K562 (cell line): Measurements from ENCODE around the gene CHCT1. TPM values are rescaled to one million over a fixed set of nuclear protein-coding genes. Genes with fewer than 3 reads are reported as not detected.
A peak's percentile ranks its signal among the peaks of the same experiment; 100 is the strongest.

Experiments used
- CBX8 ChIP-seq: fragments of 200-600 bp; sonication (generic); IDR thresholded peaks from 2 replicates; pipeline ENCODE4 v1.6.1; 2012; ENCODE audit warnings: borderline replicate concordance, mixed run types, low read depth, mild to moderate bottlenecking, moderate library complexity, mixed read lengths, low read length, control low read depth, inconsistent platforms; ENCODE audit not compliant: poor library complexity, severe bottlenecking; ENCODE audit errors: extremely low read depth
- CHD1 ChIP-seq: fragments of 200-600 bp; sonication (generic); IDR thresholded peaks from one replicate; pipeline ENCODE4 v1.6.1; 2012; ENCODE audit warnings: mild to moderate bottlenecking, moderate library complexity, low read length, inconsistent platforms
- DDX20 ChIP-seq: fragments of 450-650 bp; IDR thresholded peaks from 2 replicates; pipeline ENCODE4 v1.6.1; 2016; ENCODE audit warnings: missing genetic modification characterization, low read depth, mild to moderate bottlenecking, missing compliant biosample characterization, moderate library complexity
- EP300 ChIP-seq: IDR thresholded peaks from 2 replicates; pipeline ENCODE4 v1.6.1; 2012; ENCODE audit warnings: low read length, improper control_type of control experiment
- ERF ChIP-seq: fragments of 450-650 bp; formaldehyde crosslinking; IDR thresholded peaks from 2 replicates; pipeline ENCODE4 v1.4.0; 2020; ENCODE audit warnings: mild to moderate bottlenecking, mixed read lengths
- KLF16 ChIP-seq: IDR thresholded peaks from 2 replicates; pipeline ENCODE4 v1.6.1; 2016; ENCODE audit warnings: antibody characterized with exemption
- MTA3 ChIP-seq: fragments of 450-650 bp; formaldehyde crosslinking; IDR thresholded peaks from 2 replicates; pipeline ENCODE4 v1.6.1; 2017; ENCODE audit warnings: mild to moderate bottlenecking, borderline replicate concordance
- MXI1 ChIP-seq: IDR thresholded peaks from 2 replicates; pipeline ENCODE4 v1.6.1; 2011; ENCODE audit warnings: low read depth, mild to moderate bottlenecking, improper control_type of control experiment, low read length
- RBBP5 ChIP-seq: fragments of 200-600 bp; sonication (generic); IDR thresholded peaks from 2 replicates; pipeline ENCODE4 v1.6.1; 2012; ENCODE audit warnings: borderline replicate concordance, mild to moderate bottlenecking, low read length, control low read depth, inconsistent platforms; ENCODE audit not compliant: insufficient read depth, poor library complexity, severe bottlenecking
- ZFX ChIP-seq: sonication (generic); formaldehyde crosslinking; IDR thresholded peaks from 2 replicates; pipeline ENCODE4 v1.8.0; 2022; ENCODE audit warnings: mild to moderate bottlenecking, missing genetic modification reagents, moderate library complexity
- ZNF12 ChIP-seq: sonication (generic); formaldehyde crosslinking; IDR thresholded peaks from 2 replicates; pipeline ENCODE4 v1.4.0; 2020; ENCODE audit warnings: mild to moderate bottlenecking, missing genetic modification reagents
- ZNF165 ChIP-seq: fragments of 250-450 bp; sonication (Bioruptor Pico); IDR thresholded peaks from 2 replicates; pipeline ENCODE4 v1.4.0; 2020; ENCODE audit warnings: borderline replicate concordance
- ZNF644 ChIP-seq: fragments of 200-800 bp; sonication (Bioruptor generic); IDR thresholded peaks from 2 replicates; pipeline ENCODE4 v1.6.1; 2016; ENCODE audit warnings: low read depth, missing genetic modification characterization, missing compliant biosample characterization
- ZNF717 ChIP-seq: fragments of 250-450 bp; sonication (Bioruptor Pico); IDR thresholded peaks from 2 replicates; pipeline ENCODE4 v1.5.0; 2021
- polyA plus RNA-seq, 8 experiments: library from polyadenylated mRNA; depleted of rRNA in 4 of 8; stranded (reverse) in 5 of 8; unstranded in 3 of 8; fragments of >200 nt; fragmentation: Nextera tagmentation in 2 of 8; fragmentation: Illumina TruSeq in 1 of 8; extraction: Ambion mirVana in 2 of 8; extraction: Trizol in 1 of 8; gene quantifications; 2 replicates each; pipeline versions ENCODE4 v1.2.1 to v1.2.3, GENCODE V29; 2011 to 2014; ENCODE audit warnings: inconsistent platforms in 1 of 8, missing spikeins in 1 of 8
- total RNA-seq, 7 experiments: library from RNA; depleted of rRNA in 6 of 7; stranded (reverse); fragments of >200 nt in 6 of 7; fragmentation: Illumina TruSeq in 2 of 7; extraction: Trizol in 2 of 7; gene quantifications; 2 replicates each; pipeline versions ENCODE4 v1.2.1 to v1.2.3, GENCODE V29; 2011 to 2021; ENCODE audit warnings: low replicate concordance in 1 of 7
- TF ChIP-seq, protein P1 (sequence below): fragments of 450-650 bp; IDR thresholded peaks from 2 replicates; pipeline ENCODE4 v1.6.1; 2016; ENCODE audit warnings: borderline replicate concordance
- TF ChIP-seq, protein P2 (sequence below): fragments of 450-650 bp; IDR thresholded peaks from 2 replicates; pipeline ENCODE4 v1.6.1; 2016; ENCODE audit warnings: antibody characterized with exemption
- TF ChIP-seq, protein P3 (sequence below): fragments of 250-450 bp; sonication (Bioruptor Pico); IDR thresholded peaks from 2 replicates; pipeline ENCODE4 v1.8.0; 2022; ENCODE audit warnings: inconsistent platforms
- TF ChIP-seq, protein P4 (sequence below): sonication (generic); formaldehyde crosslinking; IDR thresholded peaks from 2 replicates; pipeline ENCODE4 v1.8.0; 2022; ENCODE audit warnings: mild to moderate bottlenecking, missing genetic modification reagents
- TF ChIP-seq, protein P5 (sequence below): fragments of 450-650 bp; formaldehyde crosslinking; IDR thresholded peaks from 2 replicates; pipeline ENCODE4 v1.4.0; 2020; ENCODE audit warnings: mild to moderate bottlenecking, mixed read lengths

The CHCT1 gene
- total and polyA plus RNA-seq, 9 of the 15 experiments (the other 6 are each of a cell fraction or from before 2014, with no cell fraction given), result not detected

DNA sequence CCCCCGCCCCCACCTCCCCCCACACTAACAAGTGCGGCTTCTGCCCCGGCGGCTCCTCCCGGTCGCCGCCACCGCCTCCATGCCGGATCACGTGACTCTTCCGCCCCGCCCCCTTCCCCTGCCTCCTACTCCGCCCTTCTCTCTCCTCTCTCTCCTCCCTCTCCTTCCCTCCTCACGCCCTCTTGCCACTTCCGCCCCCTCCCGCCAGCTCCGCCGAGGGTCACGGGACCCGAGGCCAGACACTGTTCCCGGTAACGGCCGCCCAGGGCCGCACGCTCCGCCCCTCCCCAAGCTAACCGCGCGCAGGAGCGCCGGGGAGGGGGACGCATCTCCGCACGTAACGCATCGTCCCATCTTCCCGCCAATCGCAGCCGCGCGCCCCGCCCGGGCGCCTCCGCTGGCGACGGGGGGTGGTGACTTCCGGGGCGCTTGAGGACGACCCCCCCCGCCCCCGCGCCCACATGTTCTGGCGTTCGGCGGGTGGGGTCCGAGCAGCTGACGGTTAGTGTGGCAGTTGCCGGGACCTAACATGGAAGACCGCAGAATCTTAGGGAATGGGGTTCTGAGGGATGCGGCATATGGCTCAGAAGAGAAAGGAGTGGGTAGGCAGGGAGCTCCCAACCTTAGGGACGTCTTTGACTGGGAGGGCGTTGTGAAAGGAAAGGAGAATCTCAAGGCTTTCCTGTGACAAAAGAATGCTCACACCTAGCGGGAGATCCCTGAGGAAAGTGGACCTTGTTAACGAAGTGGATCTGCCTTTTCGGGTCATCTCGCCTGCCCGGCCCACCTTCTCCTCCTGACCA lies 30.0 kb upstream of the CHCT1 start, which contains the start of gene USP32 (continued):
- TF ChIP-seq ZNF165 (CRISPR knock-in tag) (no peak), KLF16 (peak; percentile 54; the same call in 1 of the 2 replicates), DDX20 (tag) (no peak), ZFX (CRISPR knock-in tag) (peak; percentile 18; the same call in 1 of the 2 replicates), CBX8 (no peak), ZNF12 (CRISPR knock-in tag) (peak; percentile 68; the same call in 1 of the 2 replicates), ZNF717 (CRISPR knock-in tag) (no peak), ERF (CRISPR knock-in tag) (no peak), MXI1 (peak; percentile 91), CHD1 (peak; percentile 69), RBBP5 (peak; percentile 8), MTA3 (peak; percentile 87; the same call in 1 of the 2 replicates), EP300 (peak; percentile 81), ZNF644 (tag) (no peak)
- TF ChIP-seq, protein P1, sequence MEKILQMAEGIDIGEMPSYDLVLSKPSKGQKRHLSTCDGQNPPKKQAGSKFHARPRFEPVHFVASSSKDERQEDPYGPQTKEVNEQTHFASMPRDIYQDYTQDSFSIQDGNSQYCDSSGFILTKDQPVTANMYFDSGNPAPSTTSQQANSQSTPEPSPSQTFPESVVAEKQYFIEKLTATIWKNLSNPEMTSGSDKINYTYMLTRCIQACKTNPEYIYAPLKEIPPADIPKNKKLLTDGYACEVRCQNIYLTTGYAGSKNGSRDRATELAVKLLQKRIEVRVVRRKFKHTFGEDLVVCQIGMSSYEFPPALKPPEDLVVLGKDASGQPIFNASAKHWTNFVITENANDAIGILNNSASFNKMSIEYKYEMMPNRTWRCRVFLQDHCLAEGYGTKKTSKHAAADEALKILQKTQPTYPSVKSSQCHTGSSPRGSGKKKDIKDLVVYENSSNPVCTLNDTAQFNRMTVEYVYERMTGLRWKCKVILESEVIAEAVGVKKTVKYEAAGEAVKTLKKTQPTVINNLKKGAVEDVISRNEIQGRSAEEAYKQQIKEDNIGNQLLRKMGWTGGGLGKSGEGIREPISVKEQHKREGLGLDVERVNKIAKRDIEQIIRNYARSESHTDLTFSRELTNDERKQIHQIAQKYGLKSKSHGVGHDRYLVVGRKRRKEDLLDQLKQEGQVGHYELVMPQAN, result peak; percentile 95
- TF ChIP-seq, protein P2, sequence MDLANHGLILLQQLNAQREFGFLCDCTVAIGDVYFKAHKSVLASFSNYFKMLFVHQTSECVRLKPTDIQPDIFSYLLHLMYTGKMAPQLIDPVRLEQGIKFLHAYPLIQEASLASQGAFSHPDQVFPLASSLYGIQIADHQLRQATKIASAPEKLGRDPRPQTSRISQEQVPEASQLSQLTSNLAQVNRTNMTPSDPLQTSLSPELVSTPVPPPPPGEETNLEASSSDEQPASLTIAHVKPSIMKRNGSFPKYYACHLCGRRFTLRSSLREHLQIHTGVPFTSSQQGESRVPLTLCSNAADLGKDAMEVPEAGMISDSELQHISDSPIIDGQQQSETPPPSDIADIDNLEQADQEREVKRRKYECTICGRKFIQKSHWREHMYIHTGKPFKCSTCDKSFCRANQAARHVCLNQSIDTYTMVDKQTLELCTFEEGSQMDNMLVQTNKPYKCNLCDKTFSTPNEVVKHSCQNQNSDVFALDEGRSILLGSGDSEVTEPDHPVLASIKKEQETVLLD, result peak; percentile 97
- TF ChIP-seq, protein P3, sequence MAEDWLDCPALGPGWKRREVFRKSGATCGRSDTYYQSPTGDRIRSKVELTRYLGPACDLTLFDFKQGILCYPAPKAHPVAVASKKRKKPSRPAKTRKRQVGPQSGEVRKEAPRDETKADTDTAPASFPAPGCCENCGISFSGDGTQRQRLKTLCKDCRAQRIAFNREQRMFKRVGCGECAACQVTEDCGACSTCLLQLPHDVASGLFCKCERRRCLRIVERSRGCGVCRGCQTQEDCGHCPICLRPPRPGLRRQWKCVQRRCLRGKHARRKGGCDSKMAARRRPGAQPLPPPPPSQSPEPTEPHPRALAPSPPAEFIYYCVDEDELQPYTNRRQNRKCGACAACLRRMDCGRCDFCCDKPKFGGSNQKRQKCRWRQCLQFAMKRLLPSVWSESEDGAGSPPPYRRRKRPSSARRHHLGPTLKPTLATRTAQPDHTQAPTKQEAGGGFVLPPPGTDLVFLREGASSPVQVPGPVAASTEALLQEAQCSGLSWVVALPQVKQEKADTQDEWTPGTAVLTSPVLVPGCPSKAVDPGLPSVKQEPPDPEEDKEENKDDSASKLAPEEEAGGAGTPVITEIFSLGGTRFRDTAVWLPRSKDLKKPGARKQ (CRISPR knock-in tag), result no peak
- TF ChIP-seq, protein P4, sequence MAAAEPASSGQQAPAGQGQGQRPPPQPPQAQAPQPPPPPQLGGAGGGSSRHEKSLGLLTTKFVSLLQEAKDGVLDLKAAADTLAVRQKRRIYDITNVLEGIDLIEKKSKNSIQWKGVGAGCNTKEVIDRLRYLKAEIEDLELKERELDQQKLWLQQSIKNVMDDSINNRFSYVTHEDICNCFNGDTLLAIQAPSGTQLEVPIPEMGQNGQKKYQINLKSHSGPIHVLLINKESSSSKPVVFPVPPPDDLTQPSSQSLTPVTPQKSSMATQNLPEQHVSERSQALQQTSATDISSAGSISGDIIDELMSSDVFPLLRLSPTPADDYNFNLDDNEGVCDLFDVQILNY (CRISPR knock-in tag), result 0 out of 2 replicates have a peak, but pooled peaks have one; percentile 69
- TF ChIP-seq, protein P5, sequence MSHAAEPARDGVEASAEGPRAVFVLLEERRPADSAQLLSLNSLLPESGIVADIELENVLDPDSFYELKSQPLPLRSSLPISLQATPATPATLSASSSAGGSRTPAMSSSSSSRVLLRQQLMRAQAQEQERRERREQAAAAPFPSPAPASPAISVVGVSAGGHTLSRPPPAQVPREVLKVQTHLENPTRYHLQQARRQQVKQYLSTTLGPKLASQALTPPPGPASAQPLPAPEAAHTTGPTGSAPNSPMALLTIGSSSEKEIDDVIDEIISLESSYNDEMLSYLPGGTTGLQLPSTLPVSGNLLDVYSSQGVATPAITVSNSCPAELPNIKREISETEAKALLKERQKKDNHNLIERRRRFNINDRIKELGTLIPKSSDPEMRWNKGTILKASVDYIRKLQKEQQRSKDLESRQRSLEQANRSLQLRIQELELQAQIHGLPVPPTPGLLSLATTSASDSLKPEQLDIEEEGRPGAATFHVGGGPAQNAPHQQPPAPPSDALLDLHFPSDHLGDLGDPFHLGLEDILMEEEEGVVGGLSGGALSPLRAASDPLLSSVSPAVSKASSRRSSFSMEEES (CRISPR knock-in tag), result peak; percentile 99
